Mesendoderm (in vitro differentiated cells): ENCODE results near the gene ARHGAP1.

Experiments
- DNase-seq: peaks from one replicate; pipeline ENCODE4 v3.0.0; 2013
- H2AK5ac ChIP-seq: 2 replicates; pipeline ENCODE4 v1.6.1; 2013; ENCODE audit warnings: low read length, inconsistent platforms
- H2BK120ac ChIP-seq: 2 replicates; pipeline ENCODE4 v1.6.1; 2013; ENCODE audit warnings: low read depth, mild to moderate bottlenecking, low read length, moderate library complexity, mixed read lengths
- H2BK15ac ChIP-seq: replicated peaks from 2 replicates; pipeline ENCODE4 v1.6.1; 2013; ENCODE audit warnings: low read depth, mild to moderate bottlenecking, moderate library complexity
- H2BK5ac ChIP-seq: 2 replicates; pipeline ENCODE4 v1.6.1; 2013; ENCODE audit warnings: low read length, inconsistent platforms
- H3K18ac ChIP-seq: 2 replicates; pipeline ENCODE4 v1.6.1; 2013; ENCODE audit warnings: mild to moderate bottlenecking, low read length, mixed read lengths
- H3K23ac ChIP-seq: one replicate; pipeline ENCODE4 v1.6.1; 2013; ENCODE audit warnings: low read length
- H3K27ac ChIP-seq: 2 replicates; pipeline ENCODE4 v1.5.1; 2013; ENCODE audit warnings: low read depth, mild to moderate bottlenecking, inconsistent platforms, low read length, moderate library complexity
- H3K27me3 ChIP-seq: 2 replicates; pipeline ENCODE4 v1.6.1; 2013; ENCODE audit warnings: low read length, control low read depth, mild to moderate bottlenecking, inconsistent platforms; ENCODE audit not compliant: insufficient read depth, poor library complexity
- H3K36me3 ChIP-seq: 2 replicates; pipeline ENCODE4 v1.6.1; 2013; ENCODE audit warnings: low read length, inconsistent platforms; ENCODE audit not compliant: control insufficient read depth, insufficient read depth
- H3K4ac ChIP-seq: one replicate; pipeline ENCODE4 v1.6.1; 2013; ENCODE audit warnings: low read depth, mild to moderate bottlenecking, low read length, moderate library complexity
- H3K4me1 ChIP-seq: 2 replicates; pipeline ENCODE4 v1.6.1; 2013; ENCODE audit warnings: low read depth, low read length, inconsistent platforms; ENCODE audit not compliant: control insufficient read depth
- H3K4me2 ChIP-seq: 2 replicates; pipeline ENCODE4 v1.6.1; 2013; ENCODE audit warnings: low read length
- H3K4me3 ChIP-seq: 2 replicates; pipeline ENCODE4 v1.5.1; 2013; ENCODE audit warnings: mild to moderate bottlenecking, low read length
- H3K56ac ChIP-seq: one replicate; pipeline ENCODE4 v1.6.1; 2013; ENCODE audit warnings: low read length
- H3K79me1 ChIP-seq: 2 replicates; pipeline ENCODE4 v1.6.1; 2013; ENCODE audit warnings: low read length, inconsistent platforms
- H3K79me2 ChIP-seq: 2 replicates; pipeline ENCODE4 v1.6.1; 2013; ENCODE audit warnings: mild to moderate bottlenecking, low read length; ENCODE audit not compliant: control insufficient read depth, insufficient read depth
- H3K9ac ChIP-seq: 2 replicates; pipeline ENCODE4 v1.6.1; 2013; ENCODE audit warnings: low read length, inconsistent platforms
- H4K5ac ChIP-seq: one replicate; pipeline ENCODE4 v1.6.1; 2013; ENCODE audit warnings: low read length
- H4K8ac ChIP-seq: one replicate; pipeline ENCODE4 v1.6.1; 2013; ENCODE audit warnings: low read depth, mild to moderate bottlenecking, control low read depth, low read length, moderate library complexity
- WGBS: extraction: QIAGEN DNeasy Blood & Tissue Kit; methylation state at CpG from one replicate; pipeline ENCODE4 v1.1.7; 2013; ENCODE audit warnings: low lambda C conversion rate, missing lambda C conversion rate; ENCODE audit not compliant: insufficient coverage; ENCODE audit errors: extremely low coverage; 5-methylcytosine and 5-hydroxymethylcytosine counted together

The ARHGAP1 gene

DNA sequence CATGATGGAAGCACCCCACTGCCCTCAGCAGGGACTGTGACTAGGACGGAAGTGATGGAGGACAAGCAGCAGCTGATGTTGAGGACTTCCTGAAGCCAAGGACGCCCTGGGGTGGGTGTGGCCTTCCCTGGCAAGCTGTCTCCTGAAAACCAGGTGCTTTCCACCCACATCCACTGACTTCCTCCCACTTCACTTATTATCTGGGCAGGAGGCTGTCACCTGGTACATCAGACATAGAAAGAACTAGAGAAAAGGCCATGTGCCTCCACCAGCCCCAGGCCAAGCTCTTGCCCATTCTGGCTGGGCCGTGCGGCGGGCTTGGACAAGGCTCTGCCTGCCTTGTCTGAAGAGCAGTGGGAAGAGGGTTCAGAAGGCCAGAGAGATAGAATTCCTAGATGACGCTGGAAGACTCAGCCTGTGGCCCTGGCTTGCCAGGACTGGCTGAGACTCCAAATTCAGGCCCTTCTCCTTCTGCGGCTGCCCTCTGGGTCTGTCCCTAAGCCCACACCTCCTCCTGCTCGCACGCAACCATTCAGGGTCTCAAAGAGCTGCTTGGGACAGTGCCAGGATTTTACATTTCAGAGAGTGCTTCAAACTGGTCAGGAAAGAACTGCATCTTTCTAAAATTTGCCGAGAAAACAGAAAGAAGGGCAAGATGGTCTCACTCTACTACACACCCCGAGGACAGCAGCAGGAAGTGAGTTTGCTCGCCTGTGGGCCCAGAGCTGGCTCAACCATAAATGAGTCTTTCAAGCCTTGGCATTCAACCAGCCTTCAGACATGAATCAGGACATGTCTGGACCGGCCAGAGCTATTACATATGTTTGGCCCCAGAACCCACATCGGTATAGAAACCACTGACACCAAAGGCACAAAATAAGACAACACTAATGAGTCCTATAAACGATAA lies 13.3 kb downstream of the ARHGAP1 start:
- Histone ChIP-seq H3K27ac (no peak overlapping the region), H3K36me3 (peaks cover 2% of the 10 kb centered on the region), H4K5ac (no peak overlapping the region), H3K79me2 (no peaks in the 10 kb centered on the region), H2BK120ac (no peak overlapping the region), H3K23ac (no peak overlapping the region), H2BK15ac (no peak overlapping the region), H4K8ac (no peak overlapping the region), H3K4ac (no peak overlapping the region), H2AK5ac (no peak overlapping the region), H3K56ac (no peak overlapping the region), H3K4me1 (no peaks in the 10 kb centered on the region), H3K9ac (no peak overlapping the region), H3K79me1 (no peaks in the 10 kb centered on the region), H3K4me2 (no peak overlapping the region), H3K18ac (no peak overlapping the region), H3K27me3 (no peaks in the 10 kb centered on the region), H3K4me3 (no peak overlapping the region), H2BK5ac (no peak overlapping the region)
- WGBS, result no CpG with 5 or more reads among the region's 15 CpGs
- no peak for DNase-seq

- no peak for DNase-seq
- Histone ChIP-seq H2AK5ac (no peak overlapping the region), H3K4ac (no peak overlapping the region), H3K56ac (no peak overlapping the region), H2BK5ac (no peak overlapping the region), H2BK15ac (no peak overlapping the region), H4K5ac (no peak overlapping the region), H3K36me3 (peaks cover 2% of the 10 kb centered on the region), H4K8ac (no peak overlapping the region), H3K4me2 (no peak overlapping the region), H3K79me1 (no peaks in the 10 kb centered on the region), H3K27me3 (no peaks in the 10 kb centered on the region), H3K4me3 (no peak overlapping the region), H3K27ac (no peak overlapping the region), H3K4me1 (no peaks in the 10 kb centered on the region), H3K79me2 (no peaks in the 10 kb centered on the region), H2BK120ac (no peak overlapping the region), H3K9ac (no peak overlapping the region), H3K23ac (no peak overlapping the region), H3K18ac (no peak overlapping the region)
- WGBS, result no CpG with 5 or more reads among the region's 3 CpGs
These were observed 16.1 kb downstream of the ARHGAP1 start for GRCh38 chr11:46684367-46684766.

DNA sequence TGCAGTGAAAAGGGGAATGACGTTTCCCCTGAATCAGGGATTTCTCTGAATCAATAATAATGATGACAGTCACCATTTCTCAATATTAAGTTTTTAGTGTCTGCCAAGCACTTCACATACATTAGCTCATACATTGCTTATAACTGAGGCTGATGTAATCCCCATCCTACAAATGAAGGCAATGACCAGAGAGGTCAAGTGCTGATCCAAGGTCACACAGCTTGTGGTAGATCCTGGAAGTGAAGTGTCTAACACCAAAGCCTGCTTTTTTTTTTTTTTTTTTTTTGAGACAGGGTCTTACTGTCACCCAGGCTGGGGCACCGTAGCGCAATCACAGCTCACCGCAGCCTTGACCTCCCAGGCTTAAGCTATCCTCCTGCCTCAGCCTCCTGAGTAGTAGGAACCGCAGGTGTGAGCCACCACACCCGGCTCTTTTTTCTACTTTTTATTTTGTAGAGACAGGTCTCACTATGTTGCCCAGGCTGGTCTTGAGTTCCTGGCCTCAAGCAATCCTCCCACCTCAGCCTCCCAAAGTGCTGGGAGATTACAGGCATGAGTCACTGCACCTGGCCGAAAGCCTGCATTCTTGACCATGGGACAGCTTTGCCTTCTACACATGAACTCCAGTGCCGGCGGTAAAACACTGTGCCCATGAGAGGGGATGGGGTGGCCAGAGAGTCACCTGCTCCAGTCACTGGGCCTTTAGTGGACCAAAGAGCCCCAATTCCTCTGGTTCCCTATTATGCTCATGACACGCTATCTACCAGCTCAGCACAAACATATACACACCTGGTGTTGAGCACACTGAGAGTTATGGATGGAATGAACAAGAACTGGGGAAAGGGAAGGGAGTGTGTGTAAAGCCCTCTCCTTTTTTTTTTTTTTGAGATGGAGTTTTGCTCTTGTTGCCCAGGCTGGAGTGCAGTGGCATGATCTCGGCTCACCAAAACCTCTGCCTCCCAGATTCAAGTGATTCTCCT lies 17.4 kb downstream of the ARHGAP1 start:
- no peak for DNase-seq
- Histone ChIP-seq H2BK5ac (no peak overlapping the region), H3K79me1 (no peaks in the 10 kb centered on the region), H3K27ac (no peak overlapping the region), H2AK5ac (no peak overlapping the region), H3K4me2 (no peak overlapping the region), H3K4me3 (no peak overlapping the region), H3K4ac (no peak overlapping the region), H4K5ac (no peak overlapping the region), H3K18ac (no peak overlapping the region), H3K56ac (no peak overlapping the region), H3K36me3 (peaks cover 4% of the 10 kb centered on the region), H4K8ac (no peak overlapping the region), H2BK15ac (no peak overlapping the region), H3K79me2 (no peaks in the 10 kb centered on the region), H3K9ac (no peak overlapping the region), H3K4me1 (no peaks in the 10 kb centered on the region), H3K23ac (no peak overlapping the region), H3K27me3 (no peaks in the 10 kb centered on the region), H2BK120ac (no peak overlapping the region)
- WGBS, result no CpG with 5 or more reads among the region's 11 CpGs

- Histone ChIP-seq H3K79me2 (no peaks in the 10 kb centered on the region), H4K8ac (no peak overlapping the region), H3K18ac (no peak overlapping the region), H3K36me3 (peaks cover 4% of the 10 kb centered on the region), H3K27ac (no peak overlapping the region), H3K27me3 (no peaks in the 10 kb centered on the region), H3K9ac (no peak overlapping the region), H4K5ac (no peak overlapping the region), H2BK15ac (no peak overlapping the region), H3K4me3 (no peak overlapping the region), H2BK5ac (no peak overlapping the region), H2BK120ac (no peak overlapping the region), H3K56ac (no peak overlapping the region), H2AK5ac (no peak overlapping the region), H3K23ac (no peak overlapping the region), H3K4me1 (no peaks in the 10 kb centered on the region), H3K79me1 (no peaks in the 10 kb centered on the region), H3K4ac (no peak overlapping the region), H3K4me2 (no peak overlapping the region)
- WGBS, result no CpG with 5 or more reads among the region's 11 CpGs
- no peak for DNase-seq
These were observed 18.6 kb downstream of the ARHGAP1 start for GRCh38 chr11:46681814-46682213.

DNA sequence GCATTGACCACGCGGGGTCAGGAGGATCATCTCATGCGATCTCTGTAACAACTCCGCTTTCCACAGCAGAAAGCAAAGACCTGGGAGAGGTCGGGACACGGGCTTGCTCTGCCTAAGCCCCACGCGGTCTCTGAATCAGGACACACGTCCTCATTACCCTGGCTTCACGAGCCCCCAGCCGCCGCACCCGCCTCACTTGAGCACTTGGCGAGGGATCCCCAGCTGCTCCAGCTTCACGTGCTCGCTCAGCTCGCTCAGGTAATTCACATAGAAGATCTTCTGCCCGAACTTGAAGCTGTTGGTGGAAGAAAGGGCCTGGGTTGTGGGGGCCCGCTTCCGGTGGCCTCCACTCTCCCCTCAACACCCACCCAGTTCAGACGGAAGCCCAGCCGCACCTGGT lies 19.6 kb downstream of the ARHGAP1 start:
- no peak for DNase-seq
- H3K27me3 ChIP-seq, result no peaks in the 10 kb centered on the region
- H3K23ac ChIP-seq, result no peak overlapping the region
- no CpG with 5 or more reads among the region's 22 CpGs for WGBS
- H3K79me2 ChIP-seq, result no peaks in the 10 kb centered on the region
- H3K4ac ChIP-seq, result no peak overlapping the region
- no peak overlapping the region for H4K8ac ChIP-seq
- no peak overlapping the region for H3K18ac ChIP-seq
- no peak overlapping the region for H3K56ac ChIP-seq
- no peaks in the 10 kb centered on the region for H3K4me1 ChIP-seq
- H2BK15ac ChIP-seq, result no peak overlapping the region
- no peak overlapping the region for H3K27ac ChIP-seq
- no peaks in the 10 kb centered on the region for H3K79me1 ChIP-seq
- H3K36me3 ChIP-seq, result peaks cover 4% of the 10 kb centered on the region
- H3K4me2 ChIP-seq, result no peak overlapping the region
- no peak overlapping the region for H2BK120ac ChIP-seq
- no peak overlapping the region for H2AK5ac ChIP-seq
- H4K5ac ChIP-seq, result no peak overlapping the region
- H3K9ac ChIP-seq, result no peak overlapping the region
- H2BK5ac ChIP-seq, result no peak overlapping the region
- no peak overlapping the region for H3K4me3 ChIP-seq
